Measurements from ENCODE around the gene KCNN4.

GRCh38 chr19:43779147-43779819 lies 1.5 kb downstream of the KCNN4 start:
- TF ChIP-seq GATA3 (IDR thresholded peaks at IDR 0.05; ENCODE audit: low read depth, low read length): no peak
- no peak for TF ChIP-seq GATA2 (IDR thresholded peaks at IDR 0.05; ENCODE audit: low read depth, low read length)
